CD4-positive, alpha-beta T cell treated with Interleukin-12 subunit alpha and Interleukin-12 subunit beta, for 1 hour (primary cell): ENCODE results near the gene CAMK1D.
A peak's percentile ranks its signal among the peaks of the same experiment; 100 is the strongest.

Source experiments
- DNase-seq: peaks from one replicate; pipeline ENCODE4 v3.0.0-alpha.2; 2020

The CAMK1D gene

GRCh38 chr10:12564173-12564572, 214.8 kb downstream of the CAMK1D start:
- no peak for DNase-seq

DNA sequence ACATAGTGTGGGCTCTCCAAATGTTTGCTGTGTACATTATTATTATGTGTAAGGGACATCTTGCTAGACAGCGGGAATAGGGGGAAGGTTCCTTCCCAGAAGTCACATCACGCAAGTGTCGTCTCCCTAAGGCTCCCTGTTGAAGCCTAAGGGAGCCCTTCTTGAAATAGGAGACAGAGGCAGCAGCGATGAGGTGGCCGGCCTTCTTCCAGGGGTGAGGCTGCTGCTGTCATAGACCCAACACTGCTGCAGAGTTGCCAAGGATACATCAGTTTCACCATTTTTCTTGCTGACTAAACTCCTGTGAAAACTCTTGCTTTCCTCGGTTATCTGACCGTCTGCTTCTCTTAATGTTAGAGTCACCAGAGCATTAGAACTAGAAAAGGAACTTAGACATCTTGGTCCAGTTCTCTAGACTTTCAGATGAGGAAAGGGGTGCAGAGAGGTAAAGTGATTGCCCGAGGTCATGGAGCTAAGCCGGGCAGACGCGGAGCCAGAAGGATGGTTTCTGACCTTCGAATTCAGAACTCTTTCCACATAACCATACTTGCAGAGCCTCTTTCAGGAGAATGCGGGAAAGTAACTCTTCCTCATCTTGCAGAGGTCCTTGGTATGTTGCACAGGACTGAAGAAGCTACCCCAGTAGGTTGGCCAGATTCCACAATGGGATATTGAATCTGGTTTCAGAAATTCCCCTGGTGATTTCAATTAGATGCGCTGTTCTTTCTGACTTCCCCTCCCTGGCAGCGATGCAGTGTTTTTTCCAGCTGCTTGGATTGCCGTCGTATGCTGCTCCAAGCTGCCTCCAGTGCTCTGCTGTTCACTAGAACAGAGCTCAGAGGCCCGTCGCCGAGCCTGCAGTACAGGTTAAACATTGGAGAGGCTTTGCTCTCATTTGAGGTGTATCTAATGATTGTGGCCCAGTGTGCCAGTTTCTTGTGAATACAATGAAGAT, 217.1 kb downstream of the CAMK1D start:
- DNase-seq: no peak

GRCh38 chr10:12568391-12569009, 219.2 kb downstream of the CAMK1D start:
- DNase-seq: no peak

DNA sequence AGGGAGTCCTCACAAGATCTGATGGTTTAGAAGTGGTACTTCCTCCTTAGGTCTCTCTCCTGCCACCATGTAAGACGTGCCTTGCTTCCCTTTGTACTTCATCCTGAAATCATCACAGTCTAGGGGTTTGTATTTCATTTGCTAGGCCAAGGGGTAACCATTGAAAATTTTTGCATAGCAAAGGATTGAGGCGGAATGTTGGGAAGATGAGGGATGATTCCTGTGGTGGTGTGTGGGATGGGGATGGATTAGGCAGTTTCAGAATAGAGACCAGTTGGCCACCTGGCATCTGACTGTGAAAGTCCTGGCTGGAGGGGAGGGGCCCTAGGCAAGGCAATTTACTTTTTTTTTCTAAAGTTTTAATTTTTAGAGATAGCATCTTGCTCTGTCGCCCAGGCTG, 222.9 kb downstream of the CAMK1D start:
- no peak for DNase-seq

- DNase-seq: no peak
These were observed 228.3 kb downstream of the CAMK1D start for GRCh38 chr10:12577610-12578009.

DNA sequence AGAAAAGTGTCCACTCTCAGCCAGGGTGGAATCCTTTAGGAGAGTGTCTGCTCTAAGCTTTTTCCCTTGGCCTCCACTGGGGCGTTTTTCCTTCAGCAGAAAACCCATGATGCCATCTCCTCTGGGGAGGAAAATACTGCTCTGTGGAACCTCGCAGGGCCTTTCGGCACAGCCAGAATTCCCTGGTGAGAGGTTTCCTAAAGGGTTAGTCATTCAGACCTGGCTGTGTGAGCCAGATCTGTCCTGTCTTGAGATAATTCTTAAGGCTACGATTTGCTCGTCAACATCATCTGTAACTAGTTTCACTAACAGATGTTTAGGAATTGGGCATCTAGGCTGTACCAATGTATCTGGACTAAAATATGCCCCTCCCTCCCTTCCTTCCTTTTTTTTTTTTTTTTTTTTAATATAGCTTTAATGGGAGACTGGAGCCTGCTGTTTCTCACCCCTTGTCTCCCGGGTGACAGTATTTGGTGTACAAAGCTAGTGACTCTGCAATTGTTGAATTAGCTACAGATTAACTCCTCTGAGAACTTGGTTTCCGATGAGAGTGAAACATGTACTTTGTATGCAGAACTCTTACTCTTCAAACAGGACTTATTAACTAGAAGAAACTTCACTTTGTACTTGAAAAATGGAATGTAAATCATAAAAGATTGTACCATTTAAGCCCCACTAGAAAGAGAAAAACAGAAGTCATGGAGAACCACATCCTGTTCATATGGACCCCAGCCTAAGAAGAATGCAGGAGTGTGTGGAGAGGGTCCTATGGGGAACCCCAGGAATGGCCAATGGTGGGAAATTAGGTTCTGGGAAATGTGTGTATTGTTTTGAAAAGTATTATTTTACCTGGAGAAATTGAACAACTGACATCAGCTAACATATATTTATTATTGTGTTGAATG, 230.9 kb downstream of the CAMK1D start:
- DNase-seq: no peak

DNA sequence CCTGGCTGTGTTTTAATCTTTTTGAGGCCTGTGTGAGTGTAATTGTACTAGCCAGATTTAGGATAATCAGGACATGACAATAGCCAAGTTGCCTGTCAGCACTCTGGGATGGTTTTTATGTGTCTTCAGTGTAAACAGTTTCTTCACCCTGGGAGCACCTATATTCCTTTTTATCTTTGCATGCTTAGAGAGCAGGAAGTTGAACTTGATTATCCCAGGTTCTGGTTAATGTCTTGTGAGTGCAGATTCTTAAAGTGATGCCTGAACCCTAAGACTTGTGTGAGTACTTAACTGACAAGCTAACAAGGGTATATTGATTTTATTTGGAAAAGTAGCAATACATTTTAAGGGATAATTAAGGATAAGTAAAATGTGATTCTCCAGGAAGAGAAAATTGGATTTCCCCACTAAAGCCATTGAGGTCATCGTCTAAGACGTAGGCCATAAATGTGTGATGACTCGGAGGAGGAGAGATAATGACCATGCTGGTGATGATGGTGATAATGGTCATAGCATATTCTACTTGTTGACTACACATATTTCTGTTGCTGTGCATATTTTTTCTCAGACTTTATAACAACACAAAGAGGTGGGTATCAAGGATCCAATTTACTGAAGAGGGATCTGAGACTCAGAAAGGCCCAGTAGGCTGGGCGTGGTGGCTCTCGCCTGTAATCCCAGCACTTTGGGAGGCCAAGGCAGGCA, 234.7 kb downstream of the CAMK1D start:
- no peak for DNase-seq

DNA sequence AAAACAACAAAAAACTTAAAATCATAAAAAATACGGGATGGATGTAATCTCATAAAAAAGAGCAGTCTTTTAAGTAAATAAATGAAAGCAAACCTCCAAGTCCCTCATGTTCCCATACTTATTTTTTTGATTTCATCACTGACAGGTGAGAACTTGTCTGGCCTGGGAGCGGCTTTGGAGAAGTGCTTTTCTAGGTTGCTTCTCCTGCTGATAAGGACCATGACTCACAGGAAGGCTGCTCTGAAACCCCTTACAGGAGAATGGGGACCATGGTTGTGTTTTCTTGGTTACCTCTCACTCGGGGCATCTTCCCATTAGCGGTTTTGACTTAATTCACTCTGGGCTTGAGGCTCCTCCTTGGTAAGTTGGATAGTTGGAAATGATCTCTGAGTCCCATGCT, 237.4 kb downstream of the CAMK1D start:
- DNase-seq: no peak

- no peak for DNase-seq
These were observed 238.1 kb downstream of the CAMK1D start for GRCh38 chr10:12587451-12587888.

DNA sequence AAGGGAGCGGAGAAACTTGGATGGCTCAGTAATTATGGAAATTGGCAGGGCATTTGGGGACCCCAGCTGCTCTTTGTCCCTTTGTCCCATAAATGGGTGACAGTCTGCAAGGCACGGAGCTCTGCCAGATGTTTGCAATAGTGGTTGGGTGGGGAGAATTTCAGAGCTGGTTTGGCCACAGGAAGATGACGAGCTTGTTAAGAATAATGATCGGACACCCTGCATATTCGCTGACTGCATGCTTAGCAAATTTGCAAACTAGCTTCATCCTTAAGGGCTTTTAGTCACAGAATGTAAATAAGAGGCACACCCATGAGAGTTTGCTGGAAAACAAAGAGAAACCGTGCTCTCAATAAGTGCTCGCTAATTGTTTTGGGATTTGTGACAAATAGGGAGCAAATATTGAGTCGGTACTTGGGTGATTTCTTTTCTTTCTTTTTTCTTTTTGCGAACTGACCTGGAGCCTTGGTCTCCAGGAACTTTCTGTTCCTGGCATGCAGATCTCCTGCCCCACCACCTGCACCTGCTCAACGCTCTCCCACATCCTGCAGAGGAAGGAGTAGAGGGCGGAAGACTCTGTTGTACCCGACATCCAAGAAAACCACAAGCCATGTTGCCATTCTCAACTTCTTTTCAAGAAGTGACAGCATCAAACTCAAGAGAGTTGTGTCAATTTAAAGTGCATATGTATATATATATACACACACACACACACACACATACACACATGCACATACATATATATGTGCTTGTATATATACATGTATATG, 238.9 kb downstream of the CAMK1D start:
- DNase-seq: peak; percentile 24

GRCh38 chr10:12589291-12589690, 239.9 kb downstream of the CAMK1D start:
- DNase-seq: no peak

GRCh38 chr10:12589791-12590190, 240.4 kb downstream of the CAMK1D start:
- no peak for DNase-seq

GRCh38 chr10:12590675-12591659, 241.6 kb downstream of the CAMK1D start:
- no peak for DNase-seq

DNA sequence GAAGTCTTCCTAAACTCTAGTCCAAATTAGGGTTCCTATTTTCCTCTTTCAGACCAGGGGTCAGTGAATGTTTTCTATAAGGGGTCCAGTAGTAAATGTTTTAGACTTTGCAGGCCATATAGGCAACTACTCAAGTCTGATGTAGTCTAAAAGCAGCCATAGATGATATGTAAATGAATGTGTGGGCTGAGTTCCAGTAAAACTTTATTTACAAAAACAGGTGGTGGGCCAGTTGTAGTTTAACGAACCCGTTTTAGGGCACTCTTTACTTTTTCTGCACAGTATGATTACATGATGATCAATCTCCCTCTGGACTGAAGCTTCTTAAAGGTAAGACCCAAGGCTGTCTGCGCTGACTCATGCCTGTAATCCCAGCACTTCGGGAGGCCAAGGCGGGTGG, 243.6 kb downstream of the CAMK1D start:
- no peak for DNase-seq

DNA sequence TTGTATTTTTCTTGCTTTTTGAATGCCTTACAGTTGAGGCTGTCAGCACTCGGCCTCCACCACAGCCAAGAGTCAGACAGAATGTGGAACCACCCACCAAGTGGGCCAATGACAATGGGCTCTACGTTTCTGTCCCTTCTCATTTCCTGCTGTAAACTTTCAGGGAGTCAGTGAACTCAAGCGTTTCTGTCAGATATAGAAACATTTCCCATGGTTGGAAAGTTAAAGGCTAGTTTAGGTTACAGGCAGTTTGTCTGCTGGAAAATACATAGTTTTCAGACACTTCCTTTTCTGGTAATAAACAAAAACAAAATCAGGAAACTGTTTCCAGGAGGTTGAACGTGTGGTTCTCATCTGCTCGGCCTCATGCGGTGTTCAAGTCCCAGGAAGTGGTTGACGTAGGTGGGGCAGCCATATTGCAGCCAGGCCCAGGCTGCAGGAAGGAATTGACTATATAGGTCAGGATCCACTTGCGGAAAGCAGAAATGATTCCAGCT, 245.1 kb downstream of the CAMK1D start:
- peak; percentile 45 for DNase-seq

DNA sequence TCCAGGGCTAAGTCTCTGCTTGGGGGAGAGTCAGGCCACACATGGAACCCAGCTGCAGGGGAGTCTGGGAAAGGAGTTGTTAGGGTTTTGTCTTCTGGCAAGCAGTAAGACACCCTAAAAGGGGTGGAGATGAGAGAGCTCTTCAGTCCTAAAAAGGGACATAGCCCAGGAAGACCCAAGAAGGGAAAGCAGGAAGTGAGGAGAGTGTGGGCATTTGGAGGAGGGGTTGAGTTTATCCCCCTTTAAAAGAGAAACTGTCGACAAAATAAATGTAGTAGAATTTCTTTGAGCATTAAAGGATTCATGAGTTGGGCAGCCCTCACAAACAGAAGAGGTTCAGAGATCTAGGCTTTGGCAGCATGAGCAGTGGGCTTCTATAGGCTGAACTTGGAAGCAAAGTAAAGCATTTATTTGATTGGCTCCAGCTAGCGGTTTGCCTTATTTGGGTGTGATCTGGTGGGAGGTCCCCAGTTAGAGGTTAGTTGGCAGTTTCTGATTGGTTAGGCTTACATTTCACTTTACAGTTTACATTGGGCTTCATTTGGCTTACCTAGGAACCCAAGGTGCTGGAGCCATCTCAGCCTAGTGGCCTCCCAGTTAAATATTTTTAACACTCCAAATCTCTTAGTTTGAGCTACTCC, 246.7 kb downstream of the CAMK1D start:
- DNase-seq: no peak

DNA sequence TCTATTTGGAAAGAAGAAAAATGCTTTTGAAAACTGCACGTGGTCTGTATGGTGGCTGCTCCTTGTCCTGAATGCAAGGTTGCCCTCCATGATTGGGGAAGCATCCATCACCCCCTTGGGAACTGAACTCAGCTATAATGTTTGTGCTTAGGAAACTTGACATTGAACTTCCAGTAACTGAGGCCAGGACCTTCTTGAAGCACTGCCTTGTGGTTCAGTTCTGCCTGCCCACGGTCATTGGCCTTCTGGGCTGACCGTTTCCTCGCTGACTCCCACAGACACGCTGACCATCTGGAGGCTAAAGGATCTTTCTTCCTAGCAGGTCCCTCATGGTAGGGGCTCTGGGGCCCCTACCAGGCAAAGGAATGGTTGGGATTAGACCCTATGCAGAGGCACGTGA, 247.8 kb downstream of the CAMK1D start:
- DNase-seq: no peak

DNA sequence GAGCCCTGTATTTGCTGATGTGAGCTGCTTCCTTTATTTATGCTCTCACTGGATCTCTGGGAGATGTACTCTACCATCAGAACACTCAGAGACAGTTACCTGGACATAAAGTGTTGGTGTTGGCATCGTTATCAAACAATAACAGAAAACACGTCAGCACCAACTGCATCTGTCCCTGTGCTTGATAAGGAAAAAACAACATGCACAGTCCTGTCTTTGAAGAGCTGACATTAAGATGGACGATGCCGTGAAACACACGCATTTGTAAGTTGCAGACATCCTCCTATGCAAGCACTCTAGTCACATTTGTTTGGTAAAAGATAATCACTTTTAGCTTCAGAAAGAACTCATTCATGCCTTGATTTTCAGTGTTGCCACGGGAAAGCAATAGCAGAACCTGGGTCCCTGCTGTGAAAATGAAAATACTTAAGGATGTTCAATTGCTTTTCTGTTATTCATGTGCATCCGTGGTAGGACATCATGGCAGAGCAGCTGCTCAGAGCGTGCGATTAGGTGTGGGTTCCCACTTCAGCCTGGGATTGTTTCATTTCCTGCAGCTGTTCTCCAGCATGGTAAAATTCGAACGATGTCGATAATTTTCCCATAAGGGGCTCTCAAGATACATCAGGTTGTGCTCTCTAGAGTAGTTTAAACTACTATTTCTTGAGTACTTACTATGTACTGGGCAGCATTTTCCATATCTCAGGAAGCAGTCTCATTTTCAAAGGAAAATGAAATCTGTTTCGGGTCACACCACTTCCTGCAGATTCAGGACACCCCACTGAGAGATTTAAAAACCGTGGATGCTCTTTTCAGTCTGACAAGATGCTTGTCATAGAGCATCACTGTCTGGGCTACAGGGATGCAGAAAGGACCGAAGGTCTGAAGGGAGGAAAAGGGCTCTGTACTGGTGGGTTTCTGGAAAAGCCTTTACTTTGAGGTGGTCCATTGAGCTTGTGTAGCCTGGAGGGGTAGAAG, 248.7 kb downstream of the CAMK1D start:
- DNase-seq: no peak
